ENCODE data around the gene TFPT.

DNA sequence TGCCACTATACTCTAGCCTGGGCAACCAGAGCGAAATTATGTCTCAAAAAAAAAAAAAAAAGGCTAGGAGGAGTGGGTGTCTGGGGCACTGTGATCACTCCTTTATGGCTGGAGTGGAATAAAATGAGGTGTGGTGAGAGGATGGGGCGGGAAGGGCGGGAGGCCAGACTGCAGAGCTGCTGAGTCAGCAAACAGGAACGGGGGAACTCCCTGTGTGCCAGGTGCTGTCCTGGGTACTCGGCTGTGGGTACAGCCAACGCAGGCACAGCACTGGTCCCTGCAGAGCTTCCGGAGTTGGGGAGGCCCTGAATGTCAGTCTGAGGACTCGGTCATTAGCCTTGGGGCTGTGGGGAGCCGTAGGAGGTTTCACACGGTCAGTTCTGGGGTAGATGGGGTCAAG is 5.8 kb upstream of the TFPT start:
- TF ChIP-seq, protein P1, sequence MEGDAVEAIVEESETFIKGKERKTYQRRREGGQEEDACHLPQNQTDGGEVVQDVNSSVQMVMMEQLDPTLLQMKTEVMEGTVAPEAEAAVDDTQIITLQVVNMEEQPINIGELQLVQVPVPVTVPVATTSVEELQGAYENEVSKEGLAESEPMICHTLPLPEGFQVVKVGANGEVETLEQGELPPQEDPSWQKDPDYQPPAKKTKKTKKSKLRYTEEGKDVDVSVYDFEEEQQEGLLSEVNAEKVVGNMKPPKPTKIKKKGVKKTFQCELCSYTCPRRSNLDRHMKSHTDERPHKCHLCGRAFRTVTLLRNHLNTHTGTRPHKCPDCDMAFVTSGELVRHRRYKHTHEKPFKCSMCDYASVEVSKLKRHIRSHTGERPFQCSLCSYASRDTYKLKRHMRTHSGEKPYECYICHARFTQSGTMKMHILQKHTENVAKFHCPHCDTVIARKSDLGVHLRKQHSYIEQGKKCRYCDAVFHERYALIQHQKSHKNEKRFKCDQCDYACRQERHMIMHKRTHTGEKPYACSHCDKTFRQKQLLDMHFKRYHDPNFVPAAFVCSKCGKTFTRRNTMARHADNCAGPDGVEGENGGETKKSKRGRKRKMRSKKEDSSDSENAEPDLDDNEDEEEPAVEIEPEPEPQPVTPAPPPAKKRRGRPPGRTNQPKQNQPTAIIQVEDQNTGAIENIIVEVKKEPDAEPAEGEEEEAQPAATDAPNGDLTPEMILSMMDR (IDR thresholded peaks at IDR 0.05): no peak
- TF ChIP-seq POLR2A (IDR thresholded peaks at IDR 0.05) (no peak), POLR2AphosphoS5 (IDR thresholded peaks at IDR 0.05) (no peak), EP300 (IDR thresholded peaks at IDR 0.05) (no peak)

Measured in sigmoid colon (tissue), 4 donors.